SKM-1 treated with dmso at 0.1 percent for 144 hours (cell line): ENCODE results near the gene LPAR3.
"Not testable (repeated sequence)": the region's sequence is repeated elsewhere in the genome, so short reads cannot be mapped to it uniquely, and the experiment has no call there.

Experiments used
- DNase-seq: peaks from one replicate; lab custom pipeline; 2025; ENCODE audit not compliant: unreplicated experiment; lab: John Stamatoyannopoulos, UW

Gene LPAR3

GRCh38 chr1:84892705-84893618 lies at the start of gene LPAR3:
TSS of gene LPAR3 (minus strand) at chr1:84893206. CDS start at chr1:84866120, 27,086 bp downstream.
- peak; percentile 56 for DNase-seq

- no peak for DNase-seq
Measured at GRCh38 chr1:84941843-84942242, 48.8 kb upstream of the LPAR3 start.

- DNase-seq, result no peak
Measured at GRCh38 chr1:84940481-84940880, 47.5 kb upstream of the LPAR3 start.

- no peak for DNase-seq
Measured at GRCh38 chr1:84939761-84940160, 46.8 kb upstream of the LPAR3 start.

- DNase-seq, result no peak
Measured at GRCh38 chr1:84939151-84939550, 46.1 kb upstream of the LPAR3 start.

- peak; percentile 53 for DNase-seq
Measured at GRCh38 chr1:84936116-84936810, 43.3 kb upstream of the LPAR3 start.

- DNase-seq, result no peak
Measured at GRCh38 chr1:84933011-84933611, 40.1 kb upstream of the LPAR3 start.

GRCh38 chr1:84930831-84931230 lies 37.8 kb upstream of the LPAR3 start:
- DNase-seq, result no peak

GRCh38 chr1:84930329-84930728 lies 37.3 kb upstream of the LPAR3 start:
- no peak for DNase-seq

GRCh38 chr1:84929581-84929980 lies 36.6 kb upstream of the LPAR3 start:
- no peak for DNase-seq

- DNase-seq, result no peak
Measured at GRCh38 chr1:84928979-84929378, 36.0 kb upstream of the LPAR3 start.

- DNase-seq, result no peak
Measured at GRCh38 chr1:84923317-84923716, 30.3 kb upstream of the LPAR3 start.

GRCh38 chr1:84920159-84920558 lies 27.2 kb upstream of the LPAR3 start:
- no peak for DNase-seq

GRCh38 chr1:84919461-84919970 lies 26.5 kb upstream of the LPAR3 start:
- DNase-seq, result no peak

- DNase-seq, result no peak
Measured at GRCh38 chr1:84918726-84919336, 25.8 kb upstream of the LPAR3 start.

- no peak for DNase-seq
Measured at GRCh38 chr1:84916897-84917296, 23.9 kb upstream of the LPAR3 start.

GRCh38 chr1:84913555-84913892 lies 20.5 kb upstream of the LPAR3 start:
- peak; percentile 22 for DNase-seq

- no peak for DNase-seq
Measured at GRCh38 chr1:84912726-84913554, 19.9 kb upstream of the LPAR3 start.

- not testable (repeated sequence) for DNase-seq
Measured at GRCh38 chr1:84908746-84909464, 15.9 kb upstream of the LPAR3 start.
